ENCODE results near the gene UGGT2. TPM values are rescaled to one million over a fixed set of nuclear protein-coding genes. Genes with fewer than 3 reads are reported as not detected.

UGGT2 gene
- total and polyA plus RNA-seq, 12 donors, result 10.7 to 60.6 (median 21.9) TPM

DNA sequence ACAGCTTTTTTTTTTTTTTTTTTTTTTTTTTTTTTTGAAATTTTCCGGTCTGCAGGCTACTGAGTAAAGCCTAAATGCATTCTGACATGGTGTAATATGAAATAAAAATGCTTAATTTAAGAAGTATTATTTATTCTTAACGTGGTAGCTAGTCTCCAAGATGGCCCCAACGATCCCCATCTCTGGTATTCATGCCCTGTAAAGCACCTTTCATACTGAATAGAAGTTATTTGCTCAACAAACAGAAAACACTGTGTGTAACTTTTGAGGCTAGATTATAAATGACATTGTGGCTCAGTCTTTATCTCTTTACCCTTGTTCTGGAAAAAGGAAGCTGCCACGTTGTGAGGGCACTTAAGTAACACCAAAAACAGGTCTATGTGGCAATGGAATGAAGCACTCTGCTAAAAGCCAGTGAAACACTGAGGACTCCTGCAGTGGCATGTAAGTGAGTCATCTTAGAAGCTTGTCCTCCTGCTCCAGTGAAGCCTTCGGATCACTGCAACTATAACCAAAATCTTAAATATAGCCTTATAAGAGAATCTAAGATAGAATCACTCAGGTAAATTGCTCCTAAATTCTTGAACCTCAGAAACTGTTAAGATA, 128.7 kb downstream of the UGGT2 start:
- intact Hi-C loops (cut with DNase I), result no loop called here
- Histone ChIP-seq H3K27me3 (no peaks in the 10 kb centered on the region), H3K4me3 (no peak overlapping the region), H3K9me3 (replicated peaks in 1 of 3) (no peaks in the 10 kb centered on the region), H3K27ac (peak overlapping the region in 1 of 5 donors; percentile 16), H3K36me3 (replicated peaks in 1 of 2) (no peaks in the 10 kb centered on the region), H3K4me1 (replicated peaks in 1 of 2) (no peaks in the 10 kb centered on the region)
- DNase-seq, result peak in 5 of 7 donors; percentile 24 to 44 (median 29)
- WGBS, 4 donors, result 64 to 78% (median 73%) methylated on average over 5 of the region's 5 CpGs
- TF ChIP-seq, protein P1, sequence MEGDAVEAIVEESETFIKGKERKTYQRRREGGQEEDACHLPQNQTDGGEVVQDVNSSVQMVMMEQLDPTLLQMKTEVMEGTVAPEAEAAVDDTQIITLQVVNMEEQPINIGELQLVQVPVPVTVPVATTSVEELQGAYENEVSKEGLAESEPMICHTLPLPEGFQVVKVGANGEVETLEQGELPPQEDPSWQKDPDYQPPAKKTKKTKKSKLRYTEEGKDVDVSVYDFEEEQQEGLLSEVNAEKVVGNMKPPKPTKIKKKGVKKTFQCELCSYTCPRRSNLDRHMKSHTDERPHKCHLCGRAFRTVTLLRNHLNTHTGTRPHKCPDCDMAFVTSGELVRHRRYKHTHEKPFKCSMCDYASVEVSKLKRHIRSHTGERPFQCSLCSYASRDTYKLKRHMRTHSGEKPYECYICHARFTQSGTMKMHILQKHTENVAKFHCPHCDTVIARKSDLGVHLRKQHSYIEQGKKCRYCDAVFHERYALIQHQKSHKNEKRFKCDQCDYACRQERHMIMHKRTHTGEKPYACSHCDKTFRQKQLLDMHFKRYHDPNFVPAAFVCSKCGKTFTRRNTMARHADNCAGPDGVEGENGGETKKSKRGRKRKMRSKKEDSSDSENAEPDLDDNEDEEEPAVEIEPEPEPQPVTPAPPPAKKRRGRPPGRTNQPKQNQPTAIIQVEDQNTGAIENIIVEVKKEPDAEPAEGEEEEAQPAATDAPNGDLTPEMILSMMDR (IDR thresholded peaks at IDR 0.05), result no peak
- no peak for TF ChIP-seq POLR2A (IDR thresholded peaks at IDR 0.05)

DNA sequence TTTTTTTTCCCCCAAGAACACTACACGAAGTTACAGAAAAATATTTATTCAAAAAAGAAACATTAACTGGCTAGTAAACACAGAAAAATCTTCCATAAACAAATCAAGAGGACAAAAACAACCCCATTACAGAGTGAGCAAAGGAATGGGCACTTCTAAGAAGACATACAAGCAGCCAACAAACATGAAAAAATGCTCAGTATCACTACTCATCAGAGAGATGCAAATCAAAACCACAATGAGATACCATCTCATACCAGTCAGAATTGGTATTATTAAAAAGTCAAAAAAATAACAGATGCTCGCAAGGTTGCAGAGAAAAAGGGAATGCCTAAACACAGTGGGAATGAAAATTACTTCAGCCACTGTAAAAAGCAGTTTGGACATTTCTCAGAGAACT, 131.7 kb downstream of the UGGT2 start:
- H3K4me3 ChIP-seq, result no peak overlapping the region
- WGBS, 4 donors, result 91 to 94% (median 93%) methylated on average over 2 of the region's 2 CpGs
- H3K9me3 ChIP-seq (replicated peaks in 1 of 3), result no peaks in the 10 kb centered on the region
- H3K27ac ChIP-seq, result no peak overlapping the region
- intact Hi-C loops (cut with DNase I), result no loop called here
- H3K27me3 ChIP-seq, result no peaks in the 10 kb centered on the region
- TF ChIP-seq, protein P1 (IDR thresholded peaks at IDR 0.05), result no peak
- no peak for TF ChIP-seq POLR2A (IDR thresholded peaks at IDR 0.05)
- no peaks in the 10 kb centered on the region for H3K36me3 ChIP-seq (replicated peaks in 1 of 2)
- H3K4me1 ChIP-seq (replicated peaks in 1 of 2), result no peaks in the 10 kb centered on the region
- DNase-seq, result no peak

DNA sequence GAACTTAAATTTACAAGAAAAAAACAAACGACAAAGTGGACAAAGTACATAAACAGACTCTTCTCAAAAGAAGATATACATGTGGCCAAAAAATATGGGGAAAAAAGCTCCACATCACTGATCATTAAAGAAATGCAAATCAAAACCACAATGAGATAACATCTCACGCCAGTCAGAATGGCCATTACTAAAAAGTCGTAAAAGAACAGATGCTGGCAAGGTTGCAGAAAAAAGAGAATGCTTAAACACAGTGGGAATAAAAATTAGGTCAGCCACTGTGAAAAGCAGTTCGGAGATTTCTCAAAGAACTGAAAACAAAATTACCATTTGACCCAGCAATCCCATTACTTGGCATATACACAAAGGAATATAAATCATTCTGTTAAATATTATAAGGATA, 132.7 kb downstream of the UGGT2 start:
- H3K4me3 ChIP-seq, result no peak overlapping the region
- no peak for TF ChIP-seq POLR2A (IDR thresholded peaks at IDR 0.05)
- TF ChIP-seq, protein P1 (IDR thresholded peaks at IDR 0.05), result no peak
- WGBS, 4 donors, result 65 to 85% (median 73%) methylated on average over 4 of the region's 4 CpGs
- H3K9me3 ChIP-seq (replicated peaks in 1 of 3), result no peaks in the 10 kb centered on the region
- intact Hi-C loops (cut with DNase I), result no loop called here
- no peaks in the 10 kb centered on the region for H3K36me3 ChIP-seq (replicated peaks in 1 of 2)
- H3K27me3 ChIP-seq, result no peaks in the 10 kb centered on the region
- H3K27ac ChIP-seq, result no peak overlapping the region
- no peaks in the 10 kb centered on the region for H3K4me1 ChIP-seq (replicated peaks in 1 of 2)
- no peak for DNase-seq

DNA sequence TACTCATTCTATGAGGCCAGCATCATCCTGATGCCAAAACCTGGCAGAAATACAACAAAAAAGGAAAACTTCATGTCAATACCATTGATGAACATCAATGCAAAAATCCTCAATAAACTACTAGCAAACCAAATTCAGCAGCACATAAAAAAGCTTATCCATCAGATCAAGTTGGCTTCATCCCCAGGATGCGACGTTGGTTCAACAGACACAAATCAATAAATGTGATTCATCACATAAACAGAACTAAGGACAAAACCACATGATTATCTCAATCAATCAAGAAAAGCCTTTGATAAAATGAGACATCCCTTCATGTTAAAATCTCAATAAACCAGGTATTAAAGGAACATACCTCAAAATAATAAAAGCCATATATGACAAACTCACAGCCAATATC, 134.3 kb downstream of the UGGT2 start:
- no peaks in the 10 kb centered on the region for H3K36me3 ChIP-seq (replicated peaks in 1 of 2)
- TF ChIP-seq, protein P1 (IDR thresholded peaks at IDR 0.05), result no peak
- no peak for TF ChIP-seq POLR2A (IDR thresholded peaks at IDR 0.05)
- WGBS, 4 donors, result 54 to 71% (median 67%) methylated on average over 2 of the region's 2 CpGs
- H3K27ac ChIP-seq, result no peak overlapping the region
- DNase-seq, result no peak
- intact Hi-C loops (cut with DNase I), result no loop called here
- H3K4me3 ChIP-seq, result no peak overlapping the region
- no peaks in the 10 kb centered on the region for H3K4me1 ChIP-seq (replicated peaks in 1 of 2)
- H3K27me3 ChIP-seq, result no peaks in the 10 kb centered on the region
- H3K9me3 ChIP-seq (replicated peaks in 1 of 3), result no peaks in the 10 kb centered on the region

All from adrenal gland (tissue), 12 donors.